T47D (cell line): ENCODE results near the gene MIER2.
"Not testable (repeated sequence)": the region's sequence is repeated elsewhere in the genome, so short reads cannot be mapped to it uniquely, and the experiment has no call there.

ENCODE experiments used
- DNase-seq, 2 experiments: peaks; one replicate each; pipeline versions ENCODE4 v3.0.0 to v3.0.0-alpha.2; 2011 to 2012; ENCODE audit warnings: low read depth in 1 of 2, low spot score in 1 of 2
- JUND ChIP-seq: IDR thresholded peaks from 2 replicates; pipeline ENCODE4 v1.6.1; 2012; ENCODE audit warnings: low read depth
- in situ Hi-C: cut with HindIII; loops from 2 replicates; pipeline ENCODE4 v1.10.0; 2016; ENCODE audit warnings: low sequenced_read_pairs, low pct_unique_long_range_greater_than_20kb

Gene MIER2

GRCh38 chr19:384799-385169 lies 40.2 kb upstream of the MIER2 start:
- in situ Hi-C loops = no loop called here
- DNase-seq = no peak
- TF ChIP-seq JUND = no peak

DNA sequence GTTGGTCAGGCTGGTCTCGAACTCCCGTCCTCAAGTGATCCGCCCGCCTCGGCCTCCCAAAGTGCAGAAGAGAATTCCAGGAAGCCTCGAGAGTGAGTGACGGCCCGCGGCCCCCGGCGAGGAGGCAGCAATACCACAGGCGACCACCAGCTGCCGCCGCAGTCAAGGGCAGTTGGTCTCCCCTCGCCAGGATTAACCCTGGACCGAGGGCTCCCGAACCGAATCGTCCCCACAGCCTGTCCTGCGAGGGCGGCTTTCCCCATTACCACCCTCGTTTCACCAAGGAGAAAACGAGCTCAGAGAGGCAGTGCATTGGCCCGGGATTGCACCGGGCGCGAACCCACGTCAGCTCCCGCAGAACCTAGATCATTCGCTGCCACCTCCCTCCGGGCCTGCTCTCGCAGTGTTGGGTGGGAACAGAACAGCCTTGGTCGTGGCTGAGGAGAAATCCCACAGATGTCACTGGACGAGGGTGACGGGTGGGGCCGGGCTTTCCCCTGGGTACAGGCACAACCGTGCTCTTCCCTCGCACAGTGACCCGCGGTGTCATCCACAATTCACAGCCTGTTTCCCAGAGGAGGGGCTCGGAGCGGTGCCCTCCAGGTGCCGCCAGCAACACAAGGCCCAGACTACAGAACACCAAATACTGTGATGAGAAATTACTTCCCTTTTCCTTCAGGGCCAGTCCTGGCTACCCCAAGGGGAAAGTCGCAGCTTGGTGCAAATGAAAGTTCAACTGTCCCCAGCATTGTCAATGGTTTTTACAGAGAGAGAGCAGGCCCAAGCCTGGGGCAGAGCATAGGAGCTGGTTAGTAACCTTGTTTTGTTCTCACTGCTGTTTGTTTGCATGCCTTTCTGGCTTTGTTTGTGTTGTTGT lies 39.6 kb upstream of the MIER2 start:
- in situ Hi-C loops = no loop called here
- TF ChIP-seq JUND = no peak
- no peak for DNase-seq

DNA sequence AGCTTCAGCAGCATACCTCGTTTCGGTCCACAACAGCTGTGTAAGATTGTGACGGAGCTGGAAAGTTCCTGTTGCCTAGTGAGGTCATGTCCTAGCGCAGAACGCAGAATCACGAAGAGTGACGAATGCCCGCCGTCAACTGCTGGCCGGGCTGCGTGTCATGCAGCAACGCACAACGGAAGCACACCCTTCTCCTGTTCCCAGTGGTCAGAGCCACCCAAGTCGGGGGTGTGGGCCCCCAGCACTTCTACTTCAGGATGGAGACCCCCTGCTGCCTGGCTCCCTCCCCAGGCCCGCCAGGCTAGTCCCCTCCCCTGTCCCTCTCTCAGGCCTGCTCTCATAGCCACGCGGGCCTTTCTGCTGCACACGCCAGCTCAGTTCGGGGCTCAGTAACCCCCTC lies 38.4 kb upstream of the MIER2 start:
- in situ Hi-C loops = no loop called here
- TF ChIP-seq JUND = no peak
- DNase-seq = no peak

- DNase-seq, in situ Hi-C loops: not testable (repeated sequence)
Measured at GRCh38 chr19:382578-382977, 38.0 kb upstream of the MIER2 start.

GRCh38 chr19:381901-382300 lies 37.3 kb upstream of the MIER2 start:
- DNase-seq, in situ Hi-C loops: not testable (repeated sequence)

GRCh38 chr19:380618-381219 lies 36.1 kb upstream of the MIER2 start:
- DNase-seq, in situ Hi-C loops: not testable (repeated sequence)

GRCh38 chr19:379796-380195 lies 35.2 kb upstream of the MIER2 start:
- in situ Hi-C loops = no loop called here
- DNase-seq = no peak
- TF ChIP-seq JUND = no peak

DNA sequence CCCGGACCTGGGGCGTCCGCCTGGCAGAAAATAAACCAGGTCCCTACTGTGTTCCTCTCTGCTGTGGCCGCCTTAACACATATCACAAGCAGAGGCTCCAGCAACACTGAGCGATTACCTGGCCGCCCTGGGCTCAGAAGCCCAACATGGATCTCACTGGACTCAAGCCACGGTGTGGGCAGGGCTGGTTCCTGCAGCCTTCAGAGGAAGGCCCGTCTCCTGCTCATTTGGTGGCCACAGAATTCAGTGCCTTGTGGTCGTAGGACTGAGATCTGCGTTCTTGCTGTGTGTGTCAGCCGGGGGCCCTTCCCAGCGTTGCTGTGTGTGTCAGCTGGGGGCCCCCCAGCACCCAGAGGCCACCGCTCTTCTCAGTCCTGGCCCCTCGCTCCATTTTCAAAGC lies 34.1 kb upstream of the MIER2 start:
- in situ Hi-C loops = no loop called here
- DNase-seq = no peak
- TF ChIP-seq JUND = no peak

DNA sequence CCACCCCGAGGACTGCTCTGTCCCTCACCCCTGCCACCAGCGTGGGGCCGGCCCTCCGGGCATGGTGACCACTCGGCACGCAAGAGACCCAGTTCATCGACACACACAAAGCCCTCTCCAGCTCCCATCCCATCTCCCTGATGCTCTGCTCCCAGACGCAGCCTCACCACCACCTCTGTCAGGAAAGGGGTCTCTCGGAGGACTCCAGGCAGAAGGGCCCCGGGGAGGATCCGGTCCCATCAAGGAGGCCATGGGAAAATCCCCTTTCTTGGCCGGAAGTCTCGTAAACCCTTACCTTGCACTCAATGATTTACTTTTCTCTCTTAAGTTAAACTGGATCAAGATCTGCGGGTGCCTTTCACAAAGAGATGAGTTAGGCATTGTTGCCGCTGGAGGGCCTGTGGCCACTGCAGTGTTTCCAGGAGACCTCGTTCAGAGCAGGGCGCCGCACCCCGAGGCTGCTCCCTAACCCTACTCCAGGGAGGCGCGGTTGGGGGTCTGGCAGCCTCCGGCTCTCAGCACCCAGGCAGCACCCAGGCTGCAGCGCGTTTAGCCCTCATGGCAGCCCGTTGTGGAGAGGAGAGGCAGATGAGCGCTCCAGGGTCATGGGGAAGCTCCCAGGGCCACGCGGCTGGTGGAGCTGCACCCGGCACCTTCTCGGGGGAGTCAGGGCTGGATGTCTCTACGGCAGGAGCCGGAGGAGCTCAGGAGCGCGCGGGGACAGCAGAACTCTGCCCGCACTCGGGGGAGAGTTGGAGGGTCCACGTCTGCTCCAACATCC lies 33.4 kb upstream of the MIER2 start:
- TF ChIP-seq JUND = no peak
- peak; percentile 31 to 41 for DNase-seq
- in situ Hi-C loops = no loop called here

DNA sequence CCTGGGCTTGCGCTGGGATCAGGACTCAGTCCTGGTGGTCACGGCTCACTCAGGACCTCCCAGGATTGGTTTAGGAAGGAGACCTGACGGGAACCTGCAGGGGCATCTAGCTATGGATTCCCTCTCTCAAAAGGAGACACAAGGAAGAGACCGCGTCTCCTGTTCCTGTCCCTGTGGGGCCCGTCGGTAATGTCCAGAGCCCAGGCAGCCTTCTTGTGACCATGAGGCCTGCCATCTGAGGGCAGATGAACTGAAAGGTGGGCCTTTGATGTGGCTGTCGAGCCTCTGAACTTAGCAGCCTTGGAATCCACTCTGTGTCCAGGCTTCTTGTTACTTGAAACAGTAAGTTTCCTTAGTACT lies 31.5 kb upstream of the MIER2 start:
- in situ Hi-C loops = no loop called here
- no peak for DNase-seq
- no peak for TF ChIP-seq JUND

- TF ChIP-seq JUND = no peak
- no peak for DNase-seq
- in situ Hi-C loops = no loop called here
Measured at GRCh38 chr19:375395-376110, 31.0 kb upstream of the MIER2 start.

GRCh38 chr19:374886-375235 lies 30.3 kb upstream of the MIER2 start:
- no peak for DNase-seq
- in situ Hi-C loops = no loop called here
- TF ChIP-seq JUND = no peak
